Activated T-helper 1 cell treated with anti-CD3 and anti-CD28 coated beads, Interleukin-12 subunit alpha, Interleukin-12 subunit beta, Interleukin-2, Interleukin-4 antibody, amounts not matched to agents 30 ng/mL and 10 ng/mL and 1 ng/mL, durations not matched to agents 14 hours and 24 hours and 36 hours (primary cell): ENCODE results near the gene CFI. TPM values are rescaled to one million over a fixed set of nuclear protein-coding genes. Genes with fewer than 3 reads are reported as not detected.

Source experiments
- DNase-seq: peaks from one replicate; pipeline ENCODE4 v3.0.0; 2021; ENCODE audit warnings: low spot score
- H3K27ac Mint-ChIP-seq: one replicate; pipeline ENCODE4 v1.8.0; 2021; ENCODE audit warnings: mild to moderate bottlenecking, mixed read lengths
- H3K27me3 Mint-ChIP-seq: one replicate; pipeline ENCODE4 v1.8.0; 2022; ENCODE audit warnings: mild to moderate bottlenecking, moderate library complexity, mixed read lengths; ENCODE audit not compliant: insufficient read depth
- H3K36me3 Mint-ChIP-seq: one replicate; pipeline ENCODE4 v1.8.0; 2021; ENCODE audit warnings: low read depth, mixed read lengths
- H3K4me1 Mint-ChIP-seq: one replicate; pipeline ENCODE4 v1.8.0; 2021; ENCODE audit warnings: low read depth, mixed read lengths
- H3K4me3 Mint-ChIP-seq: one replicate; pipeline ENCODE4 v1.8.0; 2021; ENCODE audit warnings: mild to moderate bottlenecking, moderate library complexity, mixed read lengths
- H3K9me3 Mint-ChIP-seq: one replicate; pipeline ENCODE4 v1.8.0; 2021; ENCODE audit warnings: mixed read lengths
- intact Hi-C: fragments of 100-400 bp; cut with micrococcal nuclease; formaldehyde crosslinking; loops from one replicate; pipeline ENCODE4 v1.15.1; 2024
- total RNA-seq: library from RNA; stranded (reverse); gene quantifications from 2 replicates; pipeline ENCODE4 v1.2.3, GENCODE V29; 2022

The CFI gene
- total RNA-seq, 1 donor from 2014 or later, result 0.10 TPM

DNA sequence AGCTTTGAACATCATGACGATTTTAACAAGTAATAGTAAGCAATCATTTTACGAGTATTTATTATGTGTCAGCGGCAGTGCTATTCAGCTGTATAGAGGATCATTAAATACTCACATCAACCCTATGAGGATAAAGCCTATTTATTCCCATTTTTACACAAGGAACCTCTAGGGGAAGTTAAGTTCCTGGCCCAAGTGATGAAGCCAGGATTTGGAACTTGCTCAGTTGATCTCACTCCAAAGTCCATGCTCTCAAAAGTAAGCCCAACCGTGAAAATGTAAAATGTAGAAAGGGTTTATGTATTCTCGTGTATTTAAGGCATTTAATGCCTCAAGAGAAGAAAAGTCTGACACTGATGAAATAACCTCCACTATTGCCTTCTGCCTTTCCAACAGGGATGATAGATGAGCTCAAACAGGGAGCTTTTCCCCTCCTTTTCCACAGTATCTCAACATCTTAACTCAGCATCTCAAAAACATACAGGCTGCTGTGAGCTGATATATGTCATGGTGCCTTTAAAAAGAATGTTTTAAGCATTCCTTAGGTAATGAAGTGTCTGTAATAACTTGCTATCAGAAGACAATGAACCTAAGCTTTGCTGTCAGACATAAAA lies 36.9 kb downstream of the CFI start:
- no peak for DNase-seq
- Mint-ChIP-seq H3K27ac (no peak overlapping the region), H3K4me1 (peaks cover 12% of the 10 kb centered on the region), H3K27me3 (peaks cover 4% of the 10 kb centered on the region), H3K36me3 (no peaks in the 10 kb centered on the region), H3K4me3 (no peak overlapping the region), H3K9me3 (no peaks in the 10 kb centered on the region)
- intact Hi-C loops, result no loop called here

- Mint-ChIP-seq H3K9me3 (no peaks in the 10 kb centered on the region), H3K4me1 (peaks cover 12% of the 10 kb centered on the region), H3K4me3 (no peak overlapping the region), H3K27me3 (peaks cover 2% of the 10 kb centered on the region), H3K27ac (no peak overlapping the region), H3K36me3 (no peaks in the 10 kb centered on the region)
- intact Hi-C loops, result no loop called here
- DNase-seq, result no peak
Measured at GRCh38 chr4:109764376-109764775, 37.4 kb downstream of the CFI start.

- no peak for DNase-seq
- H3K9me3 Mint-ChIP-seq, result no peaks in the 10 kb centered on the region
- no peaks in the 10 kb centered on the region for H3K36me3 Mint-ChIP-seq
- intact Hi-C loops, result no loop called here
- H3K27me3 Mint-ChIP-seq, result peaks cover 4% of the 10 kb centered on the region
- H3K4me1 Mint-ChIP-seq, result peaks cover 12% of the 10 kb centered on the region
- H3K27ac Mint-ChIP-seq, result no peak overlapping the region
- H3K4me3 Mint-ChIP-seq, result no peak overlapping the region
Measured at GRCh38 chr4:109760682-109761081, 41.1 kb downstream of the CFI start.

DNA sequence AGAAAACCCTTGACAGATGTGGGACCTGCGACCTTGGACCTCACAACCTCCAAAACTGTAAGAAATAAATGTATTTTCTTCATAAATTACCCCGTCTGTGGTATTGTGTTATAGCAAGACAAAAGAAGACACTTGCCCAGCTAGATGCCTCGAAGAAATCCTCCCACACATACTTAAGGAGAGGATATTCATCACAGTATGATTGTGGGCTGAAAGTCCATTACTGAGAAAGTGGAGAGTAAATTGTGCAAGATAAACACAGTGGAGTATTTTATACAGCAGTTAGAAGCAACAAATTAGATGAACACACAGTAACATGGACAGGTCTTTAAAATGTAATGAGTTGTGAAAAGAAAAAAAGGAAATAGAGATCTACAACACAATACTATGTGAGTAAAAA lies 46.1 kb downstream of the CFI start:
- Mint-ChIP-seq H3K27me3 (peaks cover 6% of the 10 kb centered on the region), H3K4me3 (no peak overlapping the region), H3K27ac (no peak overlapping the region), H3K4me1 (peaks cover 8% of the 10 kb centered on the region), H3K9me3 (no peaks in the 10 kb centered on the region), H3K36me3 (no peaks in the 10 kb centered on the region)
- intact Hi-C loops, result no loop called here
- DNase-seq, result no peak

DNA sequence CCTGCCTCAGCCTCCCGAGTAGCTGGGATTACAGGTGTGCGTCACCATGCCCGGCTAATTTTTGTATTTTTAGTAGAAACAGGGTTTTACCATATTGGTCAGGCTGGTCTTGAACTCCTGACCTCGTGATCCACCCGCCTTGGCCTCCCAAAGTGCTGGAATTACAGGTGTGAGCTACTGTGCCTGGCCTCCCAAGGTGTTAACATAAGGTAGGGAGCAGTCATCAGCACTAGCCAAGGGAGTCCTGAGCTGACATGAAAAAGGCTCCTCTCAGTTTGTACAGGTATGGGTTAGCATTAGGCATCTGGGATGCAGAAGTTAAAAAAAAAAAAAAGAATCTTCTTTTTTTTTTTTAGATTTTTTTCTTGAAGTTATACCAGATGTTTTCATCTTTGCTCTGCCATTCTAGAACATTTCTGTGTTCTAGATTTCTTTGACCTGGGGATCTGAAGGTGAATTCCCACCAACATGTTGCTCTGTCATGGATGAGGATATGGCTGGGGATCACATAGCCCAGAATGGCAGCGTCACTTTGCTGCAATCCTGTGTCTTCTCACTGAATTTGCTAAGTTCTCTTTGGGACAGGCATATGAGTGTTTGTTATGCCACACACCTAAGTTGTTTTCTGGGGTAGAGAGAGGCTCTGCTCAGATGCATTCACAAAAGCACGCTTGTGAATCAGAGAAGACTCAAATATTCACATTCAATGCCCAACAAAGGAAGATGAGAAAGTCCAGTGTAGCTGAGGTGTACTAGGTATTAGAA lies 47.5 kb downstream of the CFI start:
- H3K36me3 Mint-ChIP-seq, result no peaks in the 10 kb centered on the region
- intact Hi-C loops, result loop anchor here (1.0 to 5.0 kb wide), 2 partner anchors 24 to 63 kb away; partner anchors contain the start of genes GAR1 and PLA2G12A
- DNase-seq, result no peak
- H3K27me3 Mint-ChIP-seq, result peaks cover 6% of the 10 kb centered on the region
- no peaks in the 10 kb centered on the region for H3K4me1 Mint-ChIP-seq
- no peak overlapping the region for H3K27ac Mint-ChIP-seq
- H3K4me3 Mint-ChIP-seq, result no peak overlapping the region
- no peaks in the 10 kb centered on the region for H3K9me3 Mint-ChIP-seq

- no peak for DNase-seq
- Mint-ChIP-seq H3K9me3 (no peaks in the 10 kb centered on the region), H3K36me3 (no peaks in the 10 kb centered on the region), H3K27ac (peak overlapping the region; percentile 1), H3K4me3 (no peak overlapping the region), H3K4me1 (no peaks in the 10 kb centered on the region), H3K27me3 (peaks cover 9% of the 10 kb centered on the region)
- intact Hi-C loops, result loop anchor here (5.0 kb wide), 1 partner anchor 65 kb away; the partner anchor contains the start of gene GAR1
Measured at GRCh38 chr4:109752525-109752924, 49.3 kb downstream of the CFI start.

- Mint-ChIP-seq H3K27me3 (peaks cover 7% of the 10 kb centered on the region), H3K27ac (no peak overlapping the region), H3K4me3 (no peak overlapping the region), H3K9me3 (no peaks in the 10 kb centered on the region), H3K4me1 (no peaks in the 10 kb centered on the region), H3K36me3 (no peaks in the 10 kb centered on the region)
- intact Hi-C loops, result loop anchor here (5.0 kb wide), 1 partner anchor 65 kb away; the partner anchor contains the start of gene GAR1
- DNase-seq, result no peak
Measured at GRCh38 chr4:109751852-109752251, 49.9 kb downstream of the CFI start.

DNA sequence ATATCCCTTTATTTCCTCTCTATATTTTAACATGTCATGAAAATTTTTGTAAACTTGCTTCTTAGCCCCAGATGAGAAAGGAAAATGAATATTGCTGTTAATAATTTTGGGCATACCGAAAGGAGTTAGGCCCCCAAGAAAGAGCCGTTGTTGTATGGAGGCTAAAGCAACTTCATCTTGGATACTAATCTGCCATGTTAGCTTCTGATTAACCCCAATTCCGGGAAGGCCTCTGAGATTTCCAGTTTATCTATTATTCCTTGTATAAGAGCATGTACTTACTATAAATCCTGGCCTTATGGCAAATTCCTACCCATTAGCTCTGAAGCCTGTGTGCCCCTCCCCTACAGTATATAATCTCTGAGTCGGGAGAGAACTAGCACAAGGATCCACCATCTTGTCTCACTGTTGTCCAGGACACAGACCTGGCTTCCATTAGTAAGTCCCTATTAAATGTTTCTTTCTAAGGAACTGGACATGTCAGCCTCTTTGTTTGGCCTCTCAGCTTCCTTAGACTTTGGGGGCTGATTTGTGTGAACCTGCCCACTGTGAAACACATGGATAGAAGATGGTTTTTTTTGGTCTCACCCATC lies 51.1 kb downstream of the CFI start:
- intact Hi-C loops, result loop anchor here (5.0 kb wide), 1 partner anchor 67 kb away; the partner anchor contains the start of gene GAR1
- Mint-ChIP-seq H3K27ac (no peak overlapping the region), H3K4me3 (no peak overlapping the region), H3K9me3 (no peaks in the 10 kb centered on the region), H3K4me1 (no peaks in the 10 kb centered on the region), H3K27me3 (peaks cover 9% of the 10 kb centered on the region), H3K36me3 (no peaks in the 10 kb centered on the region)
- no peak for DNase-seq

DNA sequence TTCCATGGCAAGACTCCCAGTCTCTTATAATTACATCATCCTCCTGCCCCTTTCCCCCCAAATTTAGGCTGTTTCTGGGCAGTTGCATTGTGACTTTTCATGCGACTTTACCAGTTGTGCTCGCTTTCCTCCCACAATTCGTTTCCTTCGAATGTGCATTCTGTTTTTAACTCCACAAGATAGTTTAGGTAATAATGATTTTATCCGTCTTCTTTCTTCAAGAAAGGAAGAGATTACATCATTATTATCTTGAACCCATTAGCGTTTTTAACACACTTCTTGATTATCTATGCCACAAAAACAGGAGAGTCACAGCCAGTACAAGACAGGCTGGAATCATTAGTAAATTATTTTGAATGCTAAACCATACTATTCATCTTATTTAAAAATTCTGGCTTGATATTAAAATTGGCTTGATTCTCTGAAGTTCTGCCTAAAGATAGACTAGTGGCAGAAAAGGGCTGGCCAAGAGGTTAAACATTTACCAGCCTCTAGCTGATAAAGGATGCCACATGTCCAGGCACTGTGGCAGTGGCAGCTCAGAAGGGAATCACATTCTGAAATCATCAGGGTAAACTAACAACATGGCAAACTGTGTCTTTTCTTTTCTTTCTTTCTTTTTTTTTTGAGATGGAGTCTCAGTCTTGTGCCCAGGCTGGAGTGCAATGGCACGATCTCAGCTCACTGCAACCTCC lies 52.3 kb downstream of the CFI start:
- Mint-ChIP-seq H3K27ac (no peak overlapping the region), H3K27me3 (peaks cover 10% of the 10 kb centered on the region), H3K4me1 (no peaks in the 10 kb centered on the region), H3K36me3 (no peaks in the 10 kb centered on the region), H3K9me3 (no peaks in the 10 kb centered on the region), H3K4me3 (no peak overlapping the region)
- DNase-seq, result no peak
- intact Hi-C loops, result loop anchor here (5.0 kb wide), 1 partner anchor 68 kb away; the partner anchor contains the start of gene GAR1

DNA sequence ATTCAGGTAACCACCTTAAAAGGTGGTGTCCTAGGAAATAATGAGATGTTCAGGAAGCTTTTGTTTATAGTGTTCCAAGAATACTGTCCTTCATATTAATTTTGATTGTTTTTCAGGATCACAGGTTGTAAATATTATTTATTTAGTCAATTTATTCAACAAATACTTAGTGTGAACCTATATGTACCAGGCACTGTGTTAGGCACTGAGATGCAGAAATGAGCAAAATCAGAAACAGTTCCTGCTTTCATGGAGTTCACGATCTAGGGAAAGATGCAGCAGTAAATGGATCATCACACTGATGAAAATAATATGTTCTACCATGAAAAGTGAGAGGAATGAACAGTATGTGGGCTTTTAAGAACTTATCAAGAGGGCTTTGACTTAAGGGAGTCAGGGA lies 53.7 kb downstream of the CFI start:
- Mint-ChIP-seq H3K4me3 (no peak overlapping the region), H3K4me1 (no peaks in the 10 kb centered on the region), H3K36me3 (no peaks in the 10 kb centered on the region), H3K27me3 (peaks cover 13% of the 10 kb centered on the region), H3K27ac (no peak overlapping the region), H3K9me3 (no peaks in the 10 kb centered on the region)
- intact Hi-C loops, result no loop called here
- DNase-seq, result no peak

DNA sequence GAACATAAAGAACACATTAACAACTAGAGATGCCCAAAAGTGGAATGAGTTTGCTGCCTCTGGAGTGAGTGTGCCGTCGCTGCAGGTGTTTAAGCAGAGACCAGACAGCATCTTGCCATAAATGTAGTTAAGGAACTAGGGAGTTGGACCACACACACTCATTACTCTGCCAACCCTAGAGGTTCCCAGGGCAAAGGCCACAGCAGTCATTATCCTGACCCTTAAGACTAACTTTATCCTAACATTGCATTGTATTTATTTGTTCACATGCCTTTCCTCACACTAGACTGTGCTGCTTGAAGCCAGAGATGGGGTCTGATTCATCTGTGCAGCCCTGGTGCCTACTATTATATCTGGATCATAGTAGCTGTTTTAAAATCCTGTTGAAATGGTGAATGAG lies 55.1 kb downstream of the CFI start:
- Mint-ChIP-seq H3K36me3 (no peaks in the 10 kb centered on the region), H3K27me3 (peaks cover 16% of the 10 kb centered on the region), H3K9me3 (no peaks in the 10 kb centered on the region), H3K4me3 (no peak overlapping the region), H3K4me1 (no peaks in the 10 kb centered on the region), H3K27ac (no peak overlapping the region)
- intact Hi-C loops, result no loop called here
- DNase-seq, result no peak

- DNase-seq, result no peak
- H3K4me3 Mint-ChIP-seq, result no peak overlapping the region
- no peaks in the 10 kb centered on the region for H3K36me3 Mint-ChIP-seq
- intact Hi-C loops, result no loop called here
- H3K4me1 Mint-ChIP-seq, result no peaks in the 10 kb centered on the region
- H3K27ac Mint-ChIP-seq, result no peak overlapping the region
- peaks cover 16% of the 10 kb centered on the region for H3K27me3 Mint-ChIP-seq
- no peaks in the 10 kb centered on the region for H3K9me3 Mint-ChIP-seq
Measured at GRCh38 chr4:109745830-109746229, 56.0 kb downstream of the CFI start.

GRCh38 chr4:109739547-109739946 lies 62.3 kb downstream of the CFI start:
- Mint-ChIP-seq H3K27ac (no peak overlapping the region), H3K27me3 (peaks cover 13% of the 10 kb centered on the region)

More at GRCh38 chr4:109739547-109739946, 62.3 kb downstream of the CFI start:
- Mint-ChIP-seq H3K9me3 (no peaks in the 10 kb centered on the region), H3K4me1 (no peaks in the 10 kb centered on the region), H3K36me3 (no peaks in the 10 kb centered on the region), H3K4me3 (no peak overlapping the region)
- intact Hi-C loops, result no loop called here
- DNase-seq, result no peak
